ENCODE data around the gene SPATS2L. TPM values are rescaled to one million over a fixed set of nuclear protein-coding genes. Genes with fewer than 3 reads are reported as not detected.

Gene SPATS2L
- total RNA-seq, 1 donor from 2014 or later: 77.3 TPM

DNA sequence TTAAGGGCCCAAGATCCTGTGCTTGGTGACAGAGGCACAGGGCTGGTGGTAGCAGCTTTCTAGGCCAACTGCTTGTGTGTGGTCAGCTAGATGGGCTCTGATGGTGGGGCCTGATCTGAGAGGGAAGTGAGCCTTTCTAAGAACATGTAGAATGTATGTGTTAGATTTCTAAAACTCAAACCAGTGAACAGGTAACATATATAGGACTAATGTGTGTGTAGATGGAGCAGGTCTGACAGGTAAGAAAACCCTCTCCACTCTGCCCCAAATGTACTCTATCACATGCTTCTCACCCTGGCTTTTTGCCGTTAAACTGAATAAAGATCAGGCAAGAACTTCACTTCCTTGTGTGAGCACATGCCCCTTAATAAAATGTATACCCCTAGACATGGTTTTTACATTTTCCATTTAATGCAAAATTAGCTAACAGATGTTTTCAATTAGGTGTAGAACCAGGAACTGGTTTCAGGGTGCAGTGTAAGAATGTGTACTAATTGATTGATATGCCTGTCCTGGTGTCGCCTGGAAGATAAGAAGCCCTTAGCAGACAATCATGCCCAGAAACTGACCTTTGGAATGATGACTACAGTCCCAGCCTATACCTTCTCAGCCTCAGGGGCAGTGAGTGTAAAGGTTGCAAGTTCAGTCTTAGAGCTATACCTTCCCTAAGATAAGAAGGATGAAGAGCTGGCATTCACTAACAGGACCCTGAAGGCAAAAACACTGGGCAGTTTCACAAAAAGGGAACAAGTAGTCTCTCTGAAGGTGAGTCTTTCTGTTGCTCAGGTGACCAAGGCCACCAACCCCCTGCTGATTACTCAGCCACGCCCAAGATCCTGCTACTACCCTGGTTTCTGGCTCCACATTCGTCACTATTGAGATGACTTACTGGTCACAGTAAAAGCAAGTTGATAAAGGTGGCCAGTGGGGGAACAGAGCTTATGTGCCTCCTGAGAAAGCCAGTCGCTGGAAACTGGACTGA is 71.2 kb downstream of the SPATS2L start:
- DNase-seq (ENCODE audit: low read depth): no peak
- TF ChIP-seq, protein P1, sequence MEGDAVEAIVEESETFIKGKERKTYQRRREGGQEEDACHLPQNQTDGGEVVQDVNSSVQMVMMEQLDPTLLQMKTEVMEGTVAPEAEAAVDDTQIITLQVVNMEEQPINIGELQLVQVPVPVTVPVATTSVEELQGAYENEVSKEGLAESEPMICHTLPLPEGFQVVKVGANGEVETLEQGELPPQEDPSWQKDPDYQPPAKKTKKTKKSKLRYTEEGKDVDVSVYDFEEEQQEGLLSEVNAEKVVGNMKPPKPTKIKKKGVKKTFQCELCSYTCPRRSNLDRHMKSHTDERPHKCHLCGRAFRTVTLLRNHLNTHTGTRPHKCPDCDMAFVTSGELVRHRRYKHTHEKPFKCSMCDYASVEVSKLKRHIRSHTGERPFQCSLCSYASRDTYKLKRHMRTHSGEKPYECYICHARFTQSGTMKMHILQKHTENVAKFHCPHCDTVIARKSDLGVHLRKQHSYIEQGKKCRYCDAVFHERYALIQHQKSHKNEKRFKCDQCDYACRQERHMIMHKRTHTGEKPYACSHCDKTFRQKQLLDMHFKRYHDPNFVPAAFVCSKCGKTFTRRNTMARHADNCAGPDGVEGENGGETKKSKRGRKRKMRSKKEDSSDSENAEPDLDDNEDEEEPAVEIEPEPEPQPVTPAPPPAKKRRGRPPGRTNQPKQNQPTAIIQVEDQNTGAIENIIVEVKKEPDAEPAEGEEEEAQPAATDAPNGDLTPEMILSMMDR (IDR thresholded peaks at IDR 0.05; ENCODE audit: insufficient read depth, low read length, poor library complexity, severe bottlenecking): no peak
- Histone ChIP-seq H3K36me3 (ENCODE audit: control insufficient read depth, insufficient read depth, low read length) (no peaks in the 10 kb centered on the region), H3K4me3 (ENCODE audit: low read depth, low read length) (no peak overlapping the region), H3K27me3 (ENCODE audit: control insufficient read depth, insufficient read depth, low read length) (no peaks in the 10 kb centered on the region)

GRCh38 chr2:200378652-200379290 is 72.3 kb downstream of the SPATS2L start:
- no peak for DNase-seq (ENCODE audit: low read depth)
- H3K27me3 ChIP-seq (ENCODE audit: control insufficient read depth, insufficient read depth, low read length): no peaks in the 10 kb centered on the region
- H3K4me3 ChIP-seq (ENCODE audit: low read depth, low read length): no peak overlapping the region
- TF ChIP-seq, protein P1 (IDR thresholded peaks at IDR 0.05; ENCODE audit: insufficient read depth, low read length, poor library complexity, severe bottlenecking): no peak
- H3K36me3 ChIP-seq (ENCODE audit: control insufficient read depth, insufficient read depth, low read length): no peaks in the 10 kb centered on the region

DNA sequence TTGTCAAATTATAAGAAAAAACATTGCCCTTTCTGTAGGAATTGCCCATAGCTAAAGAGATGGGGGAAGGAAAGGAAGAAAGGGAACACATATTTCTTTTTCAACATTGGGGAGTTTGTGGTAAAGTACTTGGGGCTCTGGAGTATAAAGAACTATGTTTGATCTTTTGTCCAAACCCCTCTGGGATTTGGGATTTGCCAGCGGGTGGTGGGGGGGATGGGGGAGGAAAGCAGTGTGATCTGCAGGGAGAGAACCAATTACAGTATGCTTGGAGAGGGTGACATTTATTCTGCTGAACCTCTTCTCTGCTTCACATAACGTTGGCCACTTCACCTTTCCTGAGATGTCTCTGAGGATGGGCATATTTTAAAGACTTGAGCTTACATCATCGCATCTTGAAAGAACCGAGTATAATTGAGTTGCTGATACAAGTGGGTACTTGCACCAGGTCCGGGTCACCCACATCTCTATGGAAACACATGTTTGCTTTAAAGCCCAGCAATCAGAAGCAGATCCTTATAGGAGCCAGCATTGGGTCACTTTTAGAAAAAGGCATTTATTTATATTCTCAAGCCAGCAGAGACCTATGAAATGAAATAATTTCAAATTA is 73.1 kb downstream of the SPATS2L start:
- DNase-seq (ENCODE audit: low read depth): no peak
- Histone ChIP-seq H3K4me3 (ENCODE audit: low read depth, low read length) (no peak overlapping the region), H3K36me3 (ENCODE audit: control insufficient read depth, insufficient read depth, low read length) (no peaks in the 10 kb centered on the region), H3K27me3 (ENCODE audit: control insufficient read depth, insufficient read depth, low read length) (no peaks in the 10 kb centered on the region)
- TF ChIP-seq, protein P1 (IDR thresholded peaks at IDR 0.05; ENCODE audit: insufficient read depth, low read length, poor library complexity, severe bottlenecking): no peak

DNA sequence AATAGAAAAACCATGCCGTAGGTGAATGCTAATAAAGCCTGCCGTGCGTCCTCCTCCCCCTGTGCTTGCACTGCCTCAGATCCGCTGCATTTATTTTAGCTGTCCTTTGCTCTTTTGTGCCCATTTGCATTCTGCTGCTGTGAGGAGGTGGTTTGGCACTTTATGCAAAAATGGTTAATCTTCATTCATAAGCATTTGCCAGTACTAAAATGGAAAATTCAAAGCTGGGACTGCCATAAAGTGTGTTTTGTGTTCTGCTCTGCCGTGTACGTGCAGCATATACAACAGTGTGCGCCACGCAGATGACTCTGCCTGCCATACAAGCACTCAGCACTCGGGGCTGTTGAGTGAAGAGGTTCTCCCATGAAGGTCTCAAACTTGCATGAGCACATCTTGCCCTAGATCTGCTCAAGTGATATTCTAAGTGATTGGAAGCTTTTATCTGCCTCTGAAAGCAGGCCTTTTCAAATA is 73.6 kb downstream of the SPATS2L start:
- no peak overlapping the region for H3K4me3 ChIP-seq (ENCODE audit: low read depth, low read length)
- no peak for DNase-seq (ENCODE audit: low read depth)
- no peaks in the 10 kb centered on the region for H3K36me3 ChIP-seq (ENCODE audit: control insufficient read depth, insufficient read depth, low read length)
- H3K27me3 ChIP-seq (ENCODE audit: control insufficient read depth, insufficient read depth, low read length): no peaks in the 10 kb centered on the region
- TF ChIP-seq, protein P1 (IDR thresholded peaks at IDR 0.05; ENCODE audit: insufficient read depth, low read length, poor library complexity, severe bottlenecking): no peak

DNA sequence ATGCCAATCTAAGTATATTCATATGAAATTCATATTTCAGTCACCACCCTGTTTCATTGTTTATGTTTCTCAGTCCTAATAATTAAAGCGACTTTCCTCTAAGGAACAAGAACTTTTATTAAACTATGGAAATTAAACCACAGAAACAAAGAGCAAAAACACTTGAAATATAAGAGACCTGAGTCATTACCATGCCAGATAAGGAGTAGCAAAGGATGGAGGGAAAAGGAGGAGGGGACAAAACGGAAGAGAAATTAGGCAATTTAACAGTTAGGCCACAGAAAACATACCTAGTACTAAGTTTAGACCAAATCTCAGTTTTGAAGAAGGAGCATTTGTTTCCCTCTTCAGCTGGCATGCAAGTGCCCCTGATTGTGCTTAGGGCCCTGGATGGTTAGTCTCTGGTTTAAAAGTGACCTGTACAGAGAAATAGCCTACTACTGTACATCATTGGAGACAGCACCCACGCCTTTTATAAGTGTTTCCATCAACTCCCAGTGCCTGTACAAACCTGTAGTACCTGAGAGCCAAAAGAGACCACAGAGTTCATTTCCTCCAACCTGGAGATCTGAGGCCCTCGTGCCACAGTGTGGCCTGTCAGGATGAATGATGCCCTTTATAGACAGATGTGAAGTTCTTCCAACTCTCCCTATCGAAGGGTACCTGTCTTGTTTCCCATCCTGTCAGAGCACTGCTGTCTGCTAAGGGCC is 74.5 kb downstream of the SPATS2L start:
- TF ChIP-seq, protein P1 (IDR thresholded peaks at IDR 0.05; ENCODE audit: insufficient read depth, low read length, poor library complexity, severe bottlenecking): no peak
- H3K36me3 ChIP-seq (ENCODE audit: control insufficient read depth, insufficient read depth, low read length): no peaks in the 10 kb centered on the region
- no peak for DNase-seq (ENCODE audit: low read depth)
- H3K4me3 ChIP-seq (ENCODE audit: low read depth, low read length): no peak overlapping the region
- no peaks in the 10 kb centered on the region for H3K27me3 ChIP-seq (ENCODE audit: control insufficient read depth, insufficient read depth, low read length)
